ENCODE measurements around the gene NR6A1. TPM values are rescaled to one million over a fixed set of nuclear protein-coding genes. Genes with fewer than 3 reads are reported as not detected.

The NR6A1 gene
- total RNA-seq, 2 experiments from 2014 or later: 17.5 to 23.0 TPM

GRCh38 chr9:124652203-124652602, 118.9 kb downstream of the NR6A1 start:
- no peaks in the 10 kb centered on the region for H4K20me1 ChIP-seq (ENCODE audit: insufficient read depth, low read length)
- H3K27ac ChIP-seq (ENCODE audit: low read depth, low read length, poor library complexity, severe bottlenecking): no peak overlapping the region
- H3K4me2 ChIP-seq (ENCODE audit: low read length): no peak overlapping the region
- H3K79me2 ChIP-seq (ENCODE audit: insufficient read depth, low read depth, low read length): no peaks in the 10 kb centered on the region; the same call in 1 of the 2 replicates
- H3K4me3 ChIP-seq (ENCODE audit: low read depth, low read length, poor library complexity, severe bottlenecking): no peak overlapping the region
- no peaks in the 10 kb centered on the region; the same call in 1 of the 2 replicates for H3K36me3 ChIP-seq (ENCODE audit: insufficient read depth, low read length)
- no TSS peak for BruUV-seq (replicated peaks)
- DNase-seq (ENCODE audit: low spot score): no peak
- ChIA-PET CTCF (ENCODE audit: unreplicated experiment) (no interaction called here), POLR2A (interaction anchor here (0.5 to 0.7 kb wide), 2 partner anchors 303 to 366 kb away, joined by 3 to 4 read pairs; no protein-coding TSS in a partner anchor)
- TF ChIP-seq EZH2phosphoT487 (IDR thresholded peaks at IDR 0.05; ENCODE audit: borderline replicate concordance, low read depth, low read length): no peak
- no peak for TF ChIP-seq CTCF (conservative IDR thresholded peaks at IDR 0.05; ENCODE audit: low read length)
- no peaks in the 10 kb centered on the region for H3K4me1 ChIP-seq (ENCODE audit: insufficient read depth, low read length, poor library complexity, severe bottlenecking)
- intact Hi-C loops (cut with micrococcal nuclease; ENCODE audit: unreplicated experiment): no loop called here
- no peak overlapping the region for H2AFZ ChIP-seq (ENCODE audit: low read length)
- H3K9me3 ChIP-seq (ENCODE audit: low read length): no peaks in the 10 kb centered on the region
- H3K9me2 ChIP-seq (ENCODE audit: insufficient read depth, low read length): no peaks in the 10 kb centered on the region

- Histone ChIP-seq H4K20me1 (ENCODE audit: insufficient read depth, low read length) (no peaks in the 10 kb centered on the region), H3K4me3 (ENCODE audit: low read depth, low read length, poor library complexity, severe bottlenecking) (no peak overlapping the region), H3K9me2 (ENCODE audit: insufficient read depth, low read length) (no peaks in the 10 kb centered on the region), H3K79me2 (ENCODE audit: insufficient read depth, low read depth, low read length) (peaks cover 14% of the 10 kb centered on the region; the same call in 1 of the 2 replicates), H3K9me3 (ENCODE audit: low read length) (peaks cover 8% of the 10 kb centered on the region; the same call in 1 of the 2 replicates), H3K4me1 (ENCODE audit: insufficient read depth, low read length, poor library complexity, severe bottlenecking) (no peaks in the 10 kb centered on the region), H3K27ac (ENCODE audit: low read depth, low read length, poor library complexity, severe bottlenecking) (no peak overlapping the region), H3K36me3 (ENCODE audit: insufficient read depth, low read length) (no peaks in the 10 kb centered on the region; the same call in 1 of the 2 replicates), H2AFZ (ENCODE audit: low read length) (no peak overlapping the region), H3K4me2 (ENCODE audit: low read length) (no peak overlapping the region)
- ChIA-PET POLR2A (interaction anchor here (0.5 to 1.0 kb wide), 2 partner anchors 33 to 34 kb away, joined by 3 to 4 read pairs; no protein-coding TSS in a partner anchor), CTCF (ENCODE audit: unreplicated experiment) (no interaction called here)
- TF ChIP-seq CTCF (conservative IDR thresholded peaks at IDR 0.05; ENCODE audit: low read length): no peak
- TF ChIP-seq EZH2phosphoT487 (IDR thresholded peaks at IDR 0.05; ENCODE audit: borderline replicate concordance, low read depth, low read length): no peak
- intact Hi-C loops (cut with micrococcal nuclease; ENCODE audit: unreplicated experiment): no loop called here
- DNase-seq (ENCODE audit: low spot score): no peak
- no TSS peak for BruUV-seq (replicated peaks)
Measured at GRCh38 chr9:124645274-124645673, 125.8 kb downstream of the NR6A1 start.

GRCh38 chr9:124639637-124640036, 131.5 kb downstream of the NR6A1 start:
- POLR2A ChIA-PET: no interaction called here
- TF ChIP-seq EZH2phosphoT487 (IDR thresholded peaks at IDR 0.05; ENCODE audit: borderline replicate concordance, low read depth, low read length) (no peak), CTCF (conservative IDR thresholded peaks at IDR 0.05; ENCODE audit: low read length) (no peak)
- BruUV-seq (replicated peaks): no TSS peak
- DNase-seq (ENCODE audit: low spot score): no peak
- Histone ChIP-seq H3K79me2 (ENCODE audit: insufficient read depth, low read depth, low read length) (0 out of 2 replicates have a peak, but pooled peaks cover under 1% of the 10 kb centered on the region), H3K4me2 (ENCODE audit: low read length) (no peak overlapping the region), H3K9me2 (ENCODE audit: insufficient read depth, low read length) (no peaks in the 10 kb centered on the region), H3K27ac (ENCODE audit: low read depth, low read length, poor library complexity, severe bottlenecking) (no peak overlapping the region), H3K4me3 (ENCODE audit: low read depth, low read length, poor library complexity, severe bottlenecking) (no peak overlapping the region), H3K9me3 (ENCODE audit: low read length) (0 out of 2 replicates have a peak, but pooled peaks cover under 1% of the 10 kb centered on the region), H3K4me1 (ENCODE audit: insufficient read depth, low read length, poor library complexity, severe bottlenecking) (no peaks in the 10 kb centered on the region), H4K20me1 (ENCODE audit: insufficient read depth, low read length) (no peaks in the 10 kb centered on the region), H2AFZ (ENCODE audit: low read length) (no peak overlapping the region), H3K36me3 (ENCODE audit: insufficient read depth, low read length) (no peaks in the 10 kb centered on the region)
- intact Hi-C loops (cut with micrococcal nuclease; ENCODE audit: unreplicated experiment): no loop called here
- CTCF ChIA-PET (ENCODE audit: unreplicated experiment): no interaction called here
